NOMO-1 (cell line): ENCODE measurements around the gene C16orf89.
"Not testable (repeated sequence)": the region's sequence is repeated elsewhere in the genome, so short reads cannot be mapped to it uniquely, and the experiment has no call there.

Experiments
- DNase-seq, 2 experiments: peaks; one replicate each; lab custom pipeline; 2025; ENCODE audit not compliant: unreplicated experiment in 2 of 2; lab: John Stamatoyannopoulos, UW

C16orf89 gene

GRCh38 chr16:5065813-5066212 lies at the start of gene C16orf89:
Gene C16orf89 (minus strand): TSS chr16:5065956. CDS start chr16:5065908, 48 bp downstream.
- no peak for DNase-seq

- DNase-seq = not testable (repeated sequence)
These were observed 45.2 kb upstream of the C16orf89 start for GRCh38 chr16:5110933-5111332.

- DNase-seq = no peak
These were observed 42.9 kb upstream of the C16orf89 start for GRCh38 chr16:5108505-5109158.

- not testable (repeated sequence) for DNase-seq
These were observed 39.3 kb upstream of the C16orf89 start for GRCh38 chr16:5105039-5105438.

- DNase-seq = not testable (repeated sequence)
These were observed 37.7 kb upstream of the C16orf89 start for GRCh38 chr16:5103296-5104032.

- DNase-seq = not testable (repeated sequence)
These were observed 33.4 kb upstream of the C16orf89 start for GRCh38 chr16:5099174-5099573.

- peak in 1 of 2 experiments; percentile 10 for DNase-seq
These were observed 32.7 kb upstream of the C16orf89 start for GRCh38 chr16:5098221-5099159.

GRCh38 chr16:5097470-5098220 lies 31.9 kb upstream of the C16orf89 start, which contains the start of gene EEF2KMT:
Gene EEF2KMT (minus strand): TSS chr16:5097795. CDS start chr16:5097739, 56 bp downstream.
- peak; percentile 95 to 98 for DNase-seq

- DNase-seq = peak in 1 of 2 experiments; percentile 12
These were observed 31.3 kb upstream of the C16orf89 start for GRCh38 chr16:5097061-5097469.

- DNase-seq = not testable (repeated sequence)
These were observed 30.8 kb upstream of the C16orf89 start for GRCh38 chr16:5096437-5097060.

- DNase-seq = not testable (repeated sequence)
These were observed 29.5 kb upstream of the C16orf89 start for GRCh38 chr16:5095145-5095830.

GRCh38 chr16:5093746-5094145 lies 28.0 kb upstream of the C16orf89 start:
- DNase-seq = not testable (repeated sequence)

GRCh38 chr16:5093081-5093480 lies 27.3 kb upstream of the C16orf89 start:
- not testable (repeated sequence) for DNase-seq

GRCh38 chr16:5090592-5090991 lies 24.8 kb upstream of the C16orf89 start:
- DNase-seq = not testable (repeated sequence)

- not testable (repeated sequence) for DNase-seq
These were observed 24.3 kb upstream of the C16orf89 start for GRCh38 chr16:5089911-5090555.

- DNase-seq = not testable (repeated sequence)
These were observed 23.2 kb upstream of the C16orf89 start for GRCh38 chr16:5088936-5089335.

- not testable (repeated sequence) for DNase-seq
These were observed 22.5 kb upstream of the C16orf89 start for GRCh38 chr16:5088086-5088790.

- DNase-seq = not testable (repeated sequence)
These were observed 20.0 kb upstream of the C16orf89 start for GRCh38 chr16:5085716-5086115.
